Medulla oblongata (tissue), 1 donor: Measurements from ENCODE around the gene GID8.

ENCODE experiments used
- DNase-seq: peaks from one replicate; pipeline ENCODE4 v3.0.0-alpha.2; 2015; ENCODE audit errors: extremely low spot score

The GID8 gene

GRCh38 chr20:62938105-62938888 is at the start of gene GID8:
Gene GID8, plus strand, starts transcription at chr20:62938147. Its CDS starts 3,356 bp downstream, at chr20:62941503.
- DNase-seq = peak; percentile 34

DNA sequence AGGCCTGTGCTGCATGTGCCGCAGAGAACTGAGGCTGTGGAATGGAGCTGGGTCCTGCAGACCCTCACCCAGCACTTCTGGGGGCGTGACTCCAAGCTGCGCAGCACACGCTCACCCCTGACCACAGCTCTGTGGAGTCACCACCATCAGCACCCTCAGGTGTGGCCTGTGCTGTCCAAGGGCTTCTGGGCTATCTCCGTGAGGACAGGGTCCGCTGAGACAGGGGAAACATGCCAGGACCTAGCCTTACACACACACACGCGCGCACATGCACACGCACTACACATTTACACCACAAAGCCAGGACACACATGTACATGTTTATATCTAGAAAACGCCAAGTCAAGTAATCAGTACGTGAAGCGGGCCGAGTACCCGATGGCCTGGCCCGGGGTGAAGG is 49.5 kb upstream of the GID8 start:
- no peak for DNase-seq

DNA sequence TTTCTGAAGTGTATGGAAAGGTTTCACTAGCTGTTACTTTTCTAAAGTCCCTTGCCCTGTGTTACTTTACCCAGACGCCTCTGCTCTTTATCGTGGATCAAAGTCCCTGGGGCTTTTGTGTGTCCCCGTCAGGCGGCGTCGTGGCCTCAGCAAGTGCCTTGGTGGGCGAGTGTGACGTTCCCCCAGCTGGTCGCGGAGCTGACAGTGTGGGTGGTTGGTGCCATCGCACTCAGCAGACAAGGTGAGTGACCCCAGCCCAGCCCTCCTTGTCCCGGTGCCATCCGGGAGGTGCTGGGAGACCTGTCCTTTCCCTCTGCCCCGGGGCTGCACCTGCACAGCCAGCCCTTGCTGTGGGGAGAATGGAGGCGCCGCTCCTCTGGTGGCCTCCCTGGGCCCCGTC is 49.0 kb upstream of the GID8 start:
- DNase-seq = no peak

GRCh38 chr20:62889411-62889810 is 48.5 kb upstream of the GID8 start:
- no peak for DNase-seq

DNA sequence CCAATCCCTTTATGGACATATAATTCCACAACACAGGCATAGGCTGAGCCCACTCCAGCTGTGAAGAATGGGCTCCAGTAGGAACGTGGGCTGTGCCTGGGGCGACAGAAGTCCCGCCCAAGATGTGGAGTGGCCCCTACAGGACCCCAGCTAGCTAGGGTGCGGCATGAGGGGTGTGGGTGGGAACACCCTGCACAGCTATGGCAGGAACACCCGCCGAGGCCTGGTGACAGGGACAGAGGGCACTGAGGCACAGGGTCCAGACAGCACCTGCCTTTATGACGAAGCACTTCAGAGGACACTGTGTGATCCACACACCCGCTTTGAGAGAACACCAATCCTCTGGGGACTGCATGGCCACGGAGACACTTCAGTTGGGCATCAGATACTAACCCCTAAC is 48.1 kb upstream of the GID8 start:
- DNase-seq = no peak

GRCh38 chr20:62890444-62890843 is 47.5 kb upstream of the GID8 start:
- DNase-seq = peak; percentile 53

- DNase-seq = no peak
These were observed 46.8 kb upstream of the GID8 start for GRCh38 chr20:62891111-62891510.

GRCh38 chr20:62892348-62893304 is 45.3 kb upstream of the GID8 start:
- DNase-seq = no peak

- no peak for DNase-seq
These were observed 44.2 kb upstream of the GID8 start for GRCh38 chr20:62893700-62894099.

- DNase-seq = no peak
These were observed 43.7 kb upstream of the GID8 start for GRCh38 chr20:62894261-62894660.

DNA sequence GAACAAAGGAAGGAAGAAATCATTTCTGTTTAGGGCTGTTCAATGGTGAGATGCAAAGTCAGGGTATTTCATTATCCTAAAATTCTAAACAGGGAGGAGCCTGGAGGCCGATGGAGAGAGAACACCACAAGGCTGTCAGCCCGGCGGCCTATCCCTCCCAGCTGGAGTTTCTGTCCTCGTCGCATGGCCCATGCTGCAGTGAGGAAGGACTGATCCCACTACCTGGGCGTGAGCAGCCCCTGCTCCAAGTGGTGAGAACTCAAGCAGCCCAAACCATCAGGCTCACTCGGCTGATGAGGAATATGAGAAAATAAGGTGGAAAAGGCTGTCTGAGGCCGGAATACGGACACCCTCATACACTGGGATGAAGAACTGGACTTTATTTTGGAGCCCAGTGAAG is 42.4 kb upstream of the GID8 start:
- DNase-seq = no peak

- DNase-seq = no peak
These were observed 41.4 kb upstream of the GID8 start for GRCh38 chr20:62896526-62896925.

DNA sequence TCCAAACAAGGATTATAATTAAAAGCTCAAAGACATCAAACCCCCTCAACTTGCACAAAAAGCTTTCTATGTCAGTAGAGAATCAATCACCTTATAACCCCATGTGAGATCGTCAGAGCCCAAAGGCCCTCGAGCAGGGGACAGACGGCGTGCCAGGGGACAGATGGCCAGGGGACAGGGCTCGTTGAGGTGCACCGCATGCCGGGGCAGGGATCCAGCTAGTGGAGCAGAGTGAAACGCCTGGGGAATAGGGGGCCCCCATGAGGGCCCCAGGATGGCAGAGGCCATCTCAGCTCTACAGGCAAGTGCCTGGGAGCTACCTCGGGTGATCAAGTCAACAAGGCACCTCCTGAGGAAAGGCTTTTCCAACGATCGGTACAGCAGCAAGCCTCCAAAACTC is 40.3 kb upstream of the GID8 start:
- DNase-seq = no peak

DNA sequence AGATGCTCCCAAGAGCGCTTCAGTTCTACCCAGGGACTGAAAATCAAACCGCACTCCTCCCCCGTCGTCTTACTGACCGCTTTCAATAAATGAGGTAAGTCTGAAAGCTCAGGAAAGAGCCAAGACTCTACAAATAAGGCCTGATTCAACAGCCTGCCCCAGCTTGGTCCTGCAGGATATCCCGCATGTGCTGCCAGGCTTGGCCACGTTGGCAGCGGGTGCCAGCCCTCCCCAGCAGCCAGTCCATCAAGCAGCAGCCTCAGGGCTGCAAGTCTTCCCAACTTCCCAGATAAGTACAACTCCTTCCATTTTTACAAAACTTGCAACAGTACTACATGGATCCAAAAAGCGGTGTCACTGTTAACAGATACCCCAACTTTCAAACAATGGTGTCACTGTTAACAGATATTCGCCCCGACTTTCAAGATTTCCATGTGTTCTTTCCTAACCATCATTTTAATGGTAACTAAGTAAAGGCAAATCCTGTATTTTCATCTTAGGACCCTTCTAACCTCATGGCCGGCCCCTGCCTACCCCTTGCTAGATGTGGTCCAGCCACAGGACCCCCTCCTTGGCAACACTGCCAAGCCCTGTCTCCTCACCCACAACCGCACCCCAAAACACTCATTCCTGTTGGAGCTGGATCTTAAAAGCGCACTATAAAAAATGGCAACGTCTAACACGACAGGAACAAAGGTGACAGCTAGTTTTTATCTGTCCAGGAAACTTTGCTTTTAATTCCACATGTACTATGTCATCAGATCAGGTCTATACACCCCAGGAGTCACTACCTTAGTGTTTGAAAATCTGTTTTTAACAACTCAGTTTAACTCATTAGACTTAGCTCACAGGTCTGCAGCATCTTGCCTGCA is 39.6 kb upstream of the GID8 start:
- no peak for DNase-seq

DNA sequence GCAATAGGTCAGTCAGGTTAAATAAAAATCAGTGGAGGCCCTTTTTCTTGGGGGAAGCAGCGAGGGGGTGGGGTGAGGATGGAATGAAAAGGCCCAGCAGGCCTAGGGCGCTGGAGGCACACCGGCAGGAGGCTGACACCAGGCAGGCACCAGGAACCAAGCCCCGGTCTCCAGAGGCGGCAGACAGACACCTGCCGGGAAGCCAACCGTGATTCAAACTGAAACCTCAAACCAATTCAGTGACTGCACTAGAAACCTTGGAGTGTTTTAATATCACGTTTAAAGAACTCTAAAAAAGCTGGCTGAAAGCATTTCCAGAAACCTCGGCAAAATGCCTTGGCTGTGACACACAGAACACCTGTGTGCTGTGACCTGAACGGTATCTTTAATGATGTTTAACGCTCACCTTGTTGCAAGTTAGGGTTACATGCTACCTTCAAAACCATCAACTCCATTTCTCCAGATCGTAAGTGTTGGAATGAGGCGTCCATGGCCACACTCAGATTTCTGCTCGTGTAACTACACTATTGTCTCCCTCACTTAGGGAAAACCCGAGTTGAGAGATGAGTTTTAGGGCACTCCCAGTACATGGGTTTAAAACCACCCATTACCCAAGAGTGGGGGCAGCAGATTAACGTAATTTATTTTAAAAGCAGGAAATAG is 38.8 kb upstream of the GID8 start:
- no peak for DNase-seq

GRCh38 chr20:62899633-62900051 is 38.3 kb upstream of the GID8 start:
- no peak for DNase-seq

DNA sequence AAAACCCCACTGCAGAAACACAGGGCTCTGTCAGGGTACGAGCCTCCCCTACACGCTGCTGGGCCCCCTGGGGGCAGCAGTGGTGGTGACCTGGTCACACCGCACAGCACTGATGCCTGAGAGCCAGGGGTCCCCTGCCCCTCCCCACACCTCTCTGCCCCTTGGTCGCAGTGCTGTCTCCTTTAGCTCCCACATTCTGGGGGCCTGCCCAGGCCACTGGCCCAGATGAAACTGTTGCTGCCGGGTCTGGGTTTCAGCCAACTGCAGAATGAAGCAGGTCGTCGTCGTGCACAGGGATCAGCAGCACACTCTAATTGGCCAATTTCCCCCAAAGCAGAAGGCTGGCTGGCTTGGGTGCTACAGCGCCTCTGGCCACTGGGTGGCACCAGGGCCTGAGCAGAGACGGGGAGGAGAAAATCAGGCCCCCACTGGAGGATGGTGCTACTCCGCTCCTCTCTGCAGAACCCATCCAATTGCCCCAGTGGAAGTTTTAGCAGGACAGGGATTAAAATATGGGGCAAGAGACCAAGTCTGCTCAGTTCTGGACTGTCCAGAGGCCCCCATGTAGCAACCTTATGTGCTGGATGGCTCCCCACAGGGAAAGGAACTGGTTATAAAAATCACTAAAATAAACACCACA is 37.8 kb upstream of the GID8 start:
- peak; percentile 82 for DNase-seq

- DNase-seq = no peak
These were observed 37.0 kb upstream of the GID8 start for GRCh38 chr20:62900692-62901584.

DNA sequence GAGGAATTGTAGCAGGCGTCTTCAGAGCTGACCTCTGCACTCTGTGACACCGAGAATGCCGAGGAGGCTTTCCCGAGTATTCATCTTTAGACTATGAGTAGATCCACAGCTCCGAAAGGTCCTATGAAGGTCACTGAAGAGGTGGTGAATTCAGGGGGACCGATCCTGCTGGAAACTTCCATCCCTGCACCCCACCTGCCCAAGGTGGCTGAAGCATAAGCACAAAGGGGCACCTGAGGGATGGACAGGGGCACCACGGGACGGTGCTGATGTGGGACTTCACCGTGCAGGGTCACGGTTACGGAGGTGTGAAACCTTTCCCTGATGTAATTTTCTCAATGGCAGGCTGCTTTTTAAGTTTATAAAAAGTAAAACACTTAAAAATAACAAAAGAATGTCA is 36.1 kb upstream of the GID8 start:
- DNase-seq = no peak
